ENCODE data around the gene CBARP.
"Not testable (repeated sequence)": the region's sequence is repeated elsewhere in the genome, so short reads cannot be mapped to it uniquely, and the experiment has no call there.

The CBARP gene

GRCh38 chr19:1218751-1219567 is 18.8 kb downstream of the CBARP start:
- peaks cover 15 to 16% of the 10 kb centered on the region in 2 donors for H3K4me1 ChIP-seq (ENCODE audit: control insufficient read depth in 2 of 2, insufficient read depth in 2 of 2, low read length in 2 of 2)

GRCh38 chr19:1217366-1217765 is 20.4 kb downstream of the CBARP start:
- Histone ChIP-seq H3K27me3 (ENCODE audit: control insufficient read depth in 2 of 2, insufficient read depth in 2 of 2, low read length in 2 of 2) (no peaks in the 10 kb centered on the region), H3K36me3 (ENCODE audit: control insufficient read depth in 2 of 2, insufficient read depth in 2 of 2, low read length in 2 of 2) (peaks cover 6 to 10% of the 10 kb centered on the region in 2 donors), H3K9ac (ENCODE audit: low read depth in 1 of 2, low read length in 2 of 2) (no peak overlapping the region), H3K4me3 (ENCODE audit: low read length in 2 of 2) (no peak overlapping the region), H3K27ac (ENCODE audit: low read depth in 2 of 2, low read length in 2 of 2) (peak overlapping the region in 1 of 2 donors; percentile 16), H3K4me1 (ENCODE audit: control insufficient read depth in 2 of 2, insufficient read depth in 2 of 2, low read length in 2 of 2) (peaks cover 22 to 25% of the 10 kb centered on the region in 2 donors), H3K9me3 (ENCODE audit: control insufficient read depth in 2 of 2, low read length in 2 of 2) (no peaks in the 10 kb centered on the region)

More at GRCh38 chr19:1218751-1219567, 18.8 kb downstream of the CBARP start:
- H3K9ac ChIP-seq (ENCODE audit: low read depth in 1 of 2, low read length in 2 of 2), result no peak overlapping the region
- H3K27ac ChIP-seq (ENCODE audit: low read depth in 2 of 2, low read length in 2 of 2), result peak overlapping the region; percentile 41 to 68
- H3K4me3 ChIP-seq (ENCODE audit: low read length in 2 of 2), result no peak overlapping the region
- peaks cover 12 to 24% of the 10 kb centered on the region in 2 donors for H3K36me3 ChIP-seq (ENCODE audit: control insufficient read depth in 2 of 2, insufficient read depth in 2 of 2, low read length in 2 of 2)
- no peaks in the 10 kb centered on the region for H3K9me3 ChIP-seq (ENCODE audit: control insufficient read depth in 2 of 2, low read length in 2 of 2)
- H3K27me3 ChIP-seq (ENCODE audit: control insufficient read depth in 2 of 2, insufficient read depth in 2 of 2, low read length in 2 of 2), result no peaks in the 10 kb centered on the region

- Histone ChIP-seq H3K4me3 (ENCODE audit: low read length in 2 of 2) (no peak overlapping the region), H3K9ac (ENCODE audit: low read depth in 1 of 2, low read length in 2 of 2) (no peak overlapping the region), H3K4me1 (ENCODE audit: control insufficient read depth in 2 of 2, insufficient read depth in 2 of 2, low read length in 2 of 2) (peaks cover 22 to 25% of the 10 kb centered on the region in 2 donors), H3K36me3 (ENCODE audit: control insufficient read depth in 2 of 2, insufficient read depth in 2 of 2, low read length in 2 of 2) (peaks cover 6 to 10% of the 10 kb centered on the region in 2 donors), H3K9me3 (ENCODE audit: control insufficient read depth in 2 of 2, low read length in 2 of 2) (no peaks in the 10 kb centered on the region), H3K27me3 (ENCODE audit: control insufficient read depth in 2 of 2, insufficient read depth in 2 of 2, low read length in 2 of 2) (no peaks in the 10 kb centered on the region), H3K27ac (ENCODE audit: low read depth in 2 of 2, low read length in 2 of 2) (peak overlapping the region in 1 of 2 donors; percentile 16)
Observed at GRCh38 chr19:1216756-1217155, 21.0 kb downstream of the CBARP start.

- Histone ChIP-seq H3K9me3 (ENCODE audit: control insufficient read depth in 2 of 2, low read length in 2 of 2) (no peaks in the 10 kb centered on the region), H3K4me1 (ENCODE audit: control insufficient read depth in 2 of 2, insufficient read depth in 2 of 2, low read length in 2 of 2) (peaks cover 22 to 25% of the 10 kb centered on the region in 2 donors), H3K4me3 (ENCODE audit: low read length in 2 of 2) (no peak overlapping the region), H3K36me3 (ENCODE audit: control insufficient read depth in 2 of 2, insufficient read depth in 2 of 2, low read length in 2 of 2) (peaks cover 0 to 2% of the 10 kb centered on the region in 2 donors), H3K9ac (ENCODE audit: low read depth in 1 of 2, low read length in 2 of 2) (no peak overlapping the region), H3K27me3 (ENCODE audit: control insufficient read depth in 2 of 2, insufficient read depth in 2 of 2, low read length in 2 of 2) (no peaks in the 10 kb centered on the region), H3K27ac (ENCODE audit: low read depth in 2 of 2, low read length in 2 of 2) (peak overlapping the region; percentile 80 to 90)
Observed at GRCh38 chr19:1214862-1215731, 22.7 kb downstream of the CBARP start.

- peak overlapping the region in 1 of 2 donors; percentile 50 for H3K9ac ChIP-seq (ENCODE audit: low read depth in 1 of 2, low read length in 2 of 2)
- H3K9me3 ChIP-seq (ENCODE audit: control insufficient read depth in 2 of 2, low read length in 2 of 2), result no peaks in the 10 kb centered on the region
- peaks cover 27 to 31% of the 10 kb centered on the region in 2 donors for H3K4me1 ChIP-seq (ENCODE audit: control insufficient read depth in 2 of 2, insufficient read depth in 2 of 2, low read length in 2 of 2)
- no peaks in the 10 kb centered on the region for H3K27me3 ChIP-seq (ENCODE audit: control insufficient read depth in 2 of 2, insufficient read depth in 2 of 2, low read length in 2 of 2)
- no peaks in the 10 kb centered on the region for H3K36me3 ChIP-seq (ENCODE audit: control insufficient read depth in 2 of 2, insufficient read depth in 2 of 2, low read length in 2 of 2)
- H3K27ac ChIP-seq (ENCODE audit: low read depth in 2 of 2, low read length in 2 of 2), result peak overlapping the region; percentile 80 to 90
- peak overlapping the region; percentile 9 to 31 for H3K4me3 ChIP-seq (ENCODE audit: low read length in 2 of 2)
Observed at GRCh38 chr19:1214299-1214861, 23.4 kb downstream of the CBARP start.

GRCh38 chr19:1213391-1214286 is 24.2 kb downstream of the CBARP start:
- H3K27ac ChIP-seq (ENCODE audit: low read depth in 2 of 2, low read length in 2 of 2), result peak overlapping the region; percentile 80 to 90
- H3K27me3 ChIP-seq (ENCODE audit: control insufficient read depth in 2 of 2, insufficient read depth in 2 of 2, low read length in 2 of 2), result no peaks in the 10 kb centered on the region
- no peaks in the 10 kb centered on the region for H3K36me3 ChIP-seq (ENCODE audit: control insufficient read depth in 2 of 2, insufficient read depth in 2 of 2, low read length in 2 of 2)
- H3K4me3 ChIP-seq (ENCODE audit: low read length in 2 of 2), result peak overlapping the region; percentile 9 to 31
- peaks cover 33 to 38% of the 10 kb centered on the region in 2 donors for H3K4me1 ChIP-seq (ENCODE audit: control insufficient read depth in 2 of 2, insufficient read depth in 2 of 2, low read length in 2 of 2)
- peak overlapping the region; percentile 50 to 52 for H3K9ac ChIP-seq (ENCODE audit: low read depth in 1 of 2, low read length in 2 of 2)
- H3K9me3 ChIP-seq (ENCODE audit: control insufficient read depth in 2 of 2, low read length in 2 of 2), result no peaks in the 10 kb centered on the region

GRCh38 chr19:1211494-1212234 is 26.1 kb downstream of the CBARP start:
- H3K4me3 ChIP-seq (ENCODE audit: low read length in 2 of 2), result no peak overlapping the region
- peaks cover 42 to 49% of the 10 kb centered on the region in 2 donors for H3K4me1 ChIP-seq (ENCODE audit: control insufficient read depth in 2 of 2, insufficient read depth in 2 of 2, low read length in 2 of 2)
- H3K9ac ChIP-seq (ENCODE audit: low read depth in 1 of 2, low read length in 2 of 2), result no peak overlapping the region
- no peaks in the 10 kb centered on the region for H3K27me3 ChIP-seq (ENCODE audit: control insufficient read depth in 2 of 2, insufficient read depth in 2 of 2, low read length in 2 of 2)
- no peak overlapping the region for H3K27ac ChIP-seq (ENCODE audit: low read depth in 2 of 2, low read length in 2 of 2)
- H3K36me3 ChIP-seq (ENCODE audit: control insufficient read depth in 2 of 2, insufficient read depth in 2 of 2, low read length in 2 of 2), result no peaks in the 10 kb centered on the region
- H3K9me3 ChIP-seq (ENCODE audit: control insufficient read depth in 2 of 2, low read length in 2 of 2), result no peaks in the 10 kb centered on the region

- Histone ChIP-seq H3K9ac (ENCODE audit: low read depth in 1 of 2, low read length in 2 of 2) (no peak overlapping the region), H3K9me3 (ENCODE audit: control insufficient read depth in 2 of 2, low read length in 2 of 2) (no peaks in the 10 kb centered on the region), H3K4me1 (ENCODE audit: control insufficient read depth in 2 of 2, insufficient read depth in 2 of 2, low read length in 2 of 2) (peaks cover 42 to 47% of the 10 kb centered on the region in 2 donors), H3K27me3 (ENCODE audit: control insufficient read depth in 2 of 2, insufficient read depth in 2 of 2, low read length in 2 of 2) (no peaks in the 10 kb centered on the region), H3K4me3 (ENCODE audit: low read length in 2 of 2) (no peak overlapping the region), H3K36me3 (ENCODE audit: control insufficient read depth in 2 of 2, insufficient read depth in 2 of 2, low read length in 2 of 2) (no peaks in the 10 kb centered on the region), H3K27ac (ENCODE audit: low read depth in 2 of 2, low read length in 2 of 2) (peak overlapping the region in 1 of 2 donors; percentile 3)
Observed at GRCh38 chr19:1210227-1210538, 27.6 kb downstream of the CBARP start.

GRCh38 chr19:1208830-1209229 is 29.0 kb downstream of the CBARP start:
- not testable (repeated sequence) for H3K36me3 ChIP-seq (ENCODE audit: control insufficient read depth in 2 of 2, insufficient read depth in 2 of 2, low read length in 2 of 2); H3K9ac ChIP-seq (ENCODE audit: low read depth in 1 of 2, low read length in 2 of 2); H3K27me3 ChIP-seq (ENCODE audit: control insufficient read depth in 2 of 2, insufficient read depth in 2 of 2, low read length in 2 of 2); H3K9me3 ChIP-seq (ENCODE audit: control insufficient read depth in 2 of 2, low read length in 2 of 2)
- Histone ChIP-seq H3K27ac (ENCODE audit: low read depth in 2 of 2, low read length in 2 of 2) (peak overlapping the region; percentile 52 to 77), H3K4me3 (ENCODE audit: low read length in 2 of 2) (peak overlapping the region in 1 of 2 donors; percentile 44), H3K4me1 (ENCODE audit: control insufficient read depth in 2 of 2, insufficient read depth in 2 of 2, low read length in 2 of 2) (peaks cover 37 to 46% of the 10 kb centered on the region in 2 donors)

Data from mucosa of rectum (tissue), 2 donors.